Astrocyte (in vitro differentiated cells and primary cell): ENCODE data around the gene PAPSS1.

Experiments
- CTCF ChIP-seq: IDR thresholded peaks from 2 replicates; pipeline ENCODE4 v1.5.1; 2011; ENCODE audit warnings: low read depth, mild to moderate bottlenecking, inconsistent platforms, low read length, moderate library complexity; ENCODE audit not compliant: insufficient read depth
- EZH2 ChIP-seq: IDR thresholded peaks from 2 replicates; pipeline ENCODE4 v1.6.1; 2012; ENCODE audit warnings: mild to moderate bottlenecking, low read length, inconsistent platforms; ENCODE audit not compliant: insufficient read depth

DNA sequence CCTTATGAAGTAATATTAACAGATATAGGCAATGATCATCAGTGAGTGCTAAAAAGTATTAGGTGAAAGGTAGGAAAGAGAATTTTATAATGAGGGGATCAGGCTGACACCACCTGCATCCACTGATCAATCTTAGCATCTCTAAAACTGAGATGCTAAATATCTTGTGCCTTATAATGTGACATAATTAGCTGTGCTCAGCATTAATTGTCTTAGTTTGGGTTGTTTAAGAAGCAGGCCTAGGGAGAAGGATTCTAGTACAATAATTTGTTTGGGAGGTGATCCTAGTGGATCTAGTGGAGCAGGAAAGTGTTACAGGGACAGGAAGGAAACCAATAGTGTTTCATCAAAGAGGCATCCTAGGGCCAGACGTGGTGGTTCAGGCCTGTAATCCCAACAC lies 22.2 kb upstream of the PAPSS1 start:
- no peak for TF ChIP-seq CTCF
- TF ChIP-seq EZH2 = no peak
